IPS DF 6.9 (cell line): ENCODE results near the gene POM121C.
"Not testable (repeated sequence)": the region's sequence is repeated elsewhere in the genome, so short reads cannot be mapped to it uniquely, and the experiment has no call there.

Experiments used
- DNase-seq: peaks from one replicate; pipeline ENCODE4 v3.0.0-alpha.2; 2013; ENCODE audit warnings: low read depth, low spot score
- H3K27ac ChIP-seq: one replicate; pipeline ENCODE4 v1.5.1; 2013; ENCODE audit warnings: low read length, control low read depth
- H3K27me3 ChIP-seq: 2 replicates; pipeline ENCODE4 v1.6.1; 2013; ENCODE audit warnings: mild to moderate bottlenecking, low read length; ENCODE audit not compliant: control insufficient read depth, insufficient read depth
- H3K36me3 ChIP-seq: 2 replicates; pipeline ENCODE4 v1.6.1; 2013; ENCODE audit warnings: low read length; ENCODE audit not compliant: control insufficient read depth, insufficient read depth
- H3K4me1 ChIP-seq: 2 replicates; pipeline ENCODE4 v1.6.1; 2013; ENCODE audit warnings: low read length; ENCODE audit not compliant: control insufficient read depth, insufficient read depth
- H3K4me3 ChIP-seq: 2 replicates; pipeline ENCODE4 v1.5.1; 2013; ENCODE audit warnings: mild to moderate bottlenecking, low read length
- H3K9me3 ChIP-seq: 2 replicates; pipeline ENCODE4 v1.6.1; 2013; ENCODE audit warnings: low read length, inconsistent platforms; ENCODE audit not compliant: control insufficient read depth, insufficient read depth
- WGBS: extraction: QIAGEN DNeasy Blood & Tissue Kit; methylation state at CpG from one replicate; pipeline ENCODE4 v1.1.7; 2013; ENCODE audit warnings: mixed read lengths, missing lambda C conversion rate; ENCODE audit not compliant: insufficient read length, insufficient coverage; 5-methylcytosine and 5-hydroxymethylcytosine counted together

The POM121C gene

GRCh38 chr7:75485355-75485978 lies 632 bp downstream of the POM121C start:
- not testable (repeated sequence) for H3K27ac ChIP-seq, H3K36me3 ChIP-seq, H3K27me3 ChIP-seq, DNase-seq, H3K4me1 ChIP-seq, H3K9me3 ChIP-seq
- no CpG with 5 or more reads among the region's 32 CpGs for WGBS
- peak overlapping the region; percentile 71; the same call in 1 of the 2 replicates for H3K4me3 ChIP-seq

DNA sequence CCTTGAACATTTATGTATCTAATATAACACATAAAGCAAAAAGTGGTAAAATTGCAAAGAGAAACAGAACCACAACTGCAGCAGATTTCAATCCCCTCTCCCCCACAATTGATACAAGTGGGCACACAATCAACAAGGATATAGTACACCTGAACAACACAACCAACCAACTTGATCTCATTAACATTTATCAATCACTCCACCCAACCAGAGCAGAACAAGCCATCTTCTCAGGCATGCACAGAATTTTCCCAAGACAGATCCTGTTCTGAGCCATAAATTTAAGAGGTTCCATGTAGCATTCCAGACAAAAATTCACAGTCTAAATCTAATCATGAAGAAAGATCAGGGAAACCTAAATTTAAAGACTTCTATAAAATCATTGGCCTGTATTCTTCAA lies 5.8 kb downstream of the POM121C start:
- H3K27me3 ChIP-seq: not testable (repeated sequence)

GRCh38 chr7:75477457-75477856 lies 8.6 kb downstream of the POM121C start:
- DNase-seq, H3K27ac ChIP-seq, H3K4me1 ChIP-seq, H3K9me3 ChIP-seq, H3K36me3 ChIP-seq, H3K4me3 ChIP-seq, H3K27me3 ChIP-seq: not testable (repeated sequence)

More for the DNA sequence above, 5.8 kb downstream of the POM121C start:
- H3K36me3 ChIP-seq, H3K4me1 ChIP-seq, H3K4me3 ChIP-seq, DNase-seq, H3K9me3 ChIP-seq, H3K27ac ChIP-seq: not testable (repeated sequence)

- H3K36me3 ChIP-seq, H3K9me3 ChIP-seq, H3K4me3 ChIP-seq, DNase-seq, H3K27ac ChIP-seq, H3K27me3 ChIP-seq, H3K4me1 ChIP-seq: not testable (repeated sequence)
- no CpG with 5 or more reads among the region's 4 CpGs for WGBS
Observed at GRCh38 chr7:75470166-75470565, 15.9 kb downstream of the POM121C start.

- not testable (repeated sequence) for H3K4me1 ChIP-seq, H3K27me3 ChIP-seq, H3K27ac ChIP-seq, H3K36me3 ChIP-seq, H3K4me3 ChIP-seq, DNase-seq, H3K9me3 ChIP-seq
- no CpG with 5 or more reads among the region's 5 CpGs for WGBS
Observed at GRCh38 chr7:75460541-75460940, 25.6 kb downstream of the POM121C start.

- H3K4me1 ChIP-seq, H3K9me3 ChIP-seq, H3K4me3 ChIP-seq, H3K27ac ChIP-seq, H3K27me3 ChIP-seq, DNase-seq, H3K36me3 ChIP-seq: not testable (repeated sequence)
- no CpG with 5 or more reads among the region's 5 CpGs for WGBS
Observed at GRCh38 chr7:75458034-75458433, 28.1 kb downstream of the POM121C start.

DNA sequence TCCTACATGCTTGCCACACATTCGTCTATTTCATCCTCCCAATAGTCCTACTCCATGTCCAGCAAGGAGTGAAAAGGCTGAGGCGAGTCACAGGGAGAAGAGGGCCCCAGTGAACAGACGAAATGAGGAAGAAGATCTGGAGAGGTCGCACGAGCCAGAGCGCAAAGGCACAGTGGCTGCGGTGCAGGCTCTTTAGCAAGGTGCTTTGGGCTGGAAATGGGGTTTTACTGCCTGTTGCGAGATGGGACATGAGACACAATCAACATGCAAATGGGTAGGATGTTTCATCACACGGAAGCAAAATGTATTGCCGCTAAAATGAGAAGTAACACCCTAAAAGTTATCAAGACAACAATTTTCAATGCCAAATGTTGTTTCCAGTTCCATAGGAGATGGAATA lies 29.7 kb downstream of the POM121C start:
- whole genome bisulfite sequencing: no CpG with 5 or more reads among the region's 10 CpGs
- not testable (repeated sequence) for H3K4me1 ChIP-seq, H3K36me3 ChIP-seq, H3K27me3 ChIP-seq, H3K27ac ChIP-seq, DNase-seq, H3K4me3 ChIP-seq, H3K9me3 ChIP-seq

GRCh38 chr7:75452494-75452955 lies 33.6 kb downstream of the POM121C start:
- H3K27me3 ChIP-seq, H3K9me3 ChIP-seq, H3K4me1 ChIP-seq, DNase-seq, H3K4me3 ChIP-seq, H3K27ac ChIP-seq, H3K36me3 ChIP-seq: not testable (repeated sequence)
- no CpG with 5 or more reads among the region's 4 CpGs for WGBS

DNA sequence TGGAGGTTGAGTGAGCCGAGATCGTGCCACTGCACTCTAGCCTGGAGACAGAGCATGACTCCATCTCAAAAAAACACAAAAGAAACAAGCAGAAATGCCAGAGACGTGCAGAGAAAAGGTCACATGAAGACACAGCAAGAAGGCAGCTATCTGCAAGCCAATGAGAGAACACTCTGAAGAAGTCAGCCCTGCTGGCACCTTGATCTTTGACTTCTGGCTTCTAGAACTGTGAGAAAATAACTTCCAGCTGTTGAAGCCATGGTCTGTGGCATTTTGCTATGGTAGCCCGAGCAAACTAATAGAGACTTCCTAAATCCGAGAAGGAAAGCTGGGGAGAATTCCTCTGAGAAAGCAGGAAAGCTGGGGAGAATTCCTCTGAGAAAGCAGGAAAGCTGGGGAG lies 36.2 kb downstream of the POM121C start:
- not testable (repeated sequence) for H3K27ac ChIP-seq, H3K4me1 ChIP-seq, DNase-seq, H3K27me3 ChIP-seq, H3K4me3 ChIP-seq, H3K9me3 ChIP-seq, H3K36me3 ChIP-seq
- no CpG with 5 or more reads among the region's 5 CpGs for WGBS

DNA sequence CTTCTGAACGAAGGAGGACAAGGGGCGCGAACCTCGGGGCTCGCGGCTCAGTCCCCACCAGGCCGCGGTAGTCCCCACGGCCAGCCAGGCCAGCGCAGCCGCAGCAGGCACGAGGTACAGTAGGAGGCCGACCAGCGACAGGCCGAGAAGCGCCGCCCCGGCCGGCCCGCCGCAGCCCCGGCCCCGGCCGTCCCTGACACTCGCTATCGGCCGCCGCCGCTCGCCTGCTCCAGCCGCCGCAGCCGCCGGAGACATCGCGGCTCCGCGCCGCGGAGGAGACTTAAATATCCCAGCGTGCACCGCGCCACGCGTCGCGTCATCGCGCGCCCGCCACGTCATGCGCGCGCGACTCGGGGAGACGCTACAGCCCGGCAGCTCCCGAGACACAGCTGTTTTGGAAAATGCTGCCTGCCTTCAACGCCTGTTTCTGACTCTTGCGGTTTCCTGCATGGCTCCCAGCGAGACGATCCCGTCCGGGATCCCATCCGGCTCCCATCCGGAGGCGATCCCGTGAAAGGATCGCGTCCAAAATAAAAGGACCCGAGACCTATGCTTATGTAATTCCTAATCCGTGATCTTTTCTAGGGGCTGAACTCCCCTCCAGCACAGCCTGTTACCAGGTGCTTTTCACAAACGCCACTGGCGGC lies 43.5 kb downstream of the POM121C start:
- DNase-seq, H3K27me3 ChIP-seq, H3K4me1 ChIP-seq, H3K36me3 ChIP-seq, H3K27ac ChIP-seq, H3K9me3 ChIP-seq: not testable (repeated sequence)
- WGBS: no CpG with 5 or more reads among the region's 76 CpGs
- peak overlapping the region; percentile 60; the same call in 1 of the 2 replicates for H3K4me3 ChIP-seq

GRCh38 chr7:75442101-75442464 lies 44.0 kb downstream of the POM121C start:
- not testable (repeated sequence) for DNase-seq, H3K27me3 ChIP-seq, H3K4me1 ChIP-seq, H3K27ac ChIP-seq, H3K9me3 ChIP-seq
- Histone ChIP-seq H3K4me3 (peak overlapping the region; percentile 38; the same call in 1 of the 2 replicates), H3K36me3 (peaks cover 10% of the 10 kb centered on the region; the same call in 1 of the 2 replicates)
- WGBS: no CpG with 5 or more reads among the region's 37 CpGs
